Endothelial cell of umbilical vein (primary cell): ENCODE measurements around the gene MAP6.

Experiments used
- CTCF ChIP-seq, 2 donors: IDR thresholded peaks; 1 replicate in 1 of 2; 2 replicates in 1 of 2; pipeline ENCODE4 v1.5.1; 2011; ENCODE audit warnings: low read length in 2 of 2, mild to moderate bottlenecking in 2 of 2, moderate library complexity in 2 of 2, control low read depth in 1 of 2, inconsistent platforms in 1 of 2, low read depth in 1 of 2; ENCODE audit not compliant: insufficient read depth in 1 of 2; ENCODE audit errors: extremely low read depth in 1 of 2
- EZH2 ChIP-seq: IDR thresholded peaks from 2 replicates; pipeline ENCODE4 v1.6.1; 2012; ENCODE audit warnings: borderline replicate concordance, low read depth, mild to moderate bottlenecking, moderate library complexity, low read length, inconsistent platforms; ENCODE audit not compliant: severe bottlenecking
- GATA2 ChIP-seq: IDR thresholded peaks from 2 replicates; pipeline ENCODE4 v1.7.0; 2011; ENCODE audit warnings: low read depth, mild to moderate bottlenecking, moderate library complexity, mixed read lengths, low read length; ENCODE audit not compliant: insufficient read length, insufficient read depth
- JUN ChIP-seq: IDR thresholded peaks from 2 replicates; pipeline ENCODE4 v1.6.1; 2011; ENCODE audit warnings: borderline replicate concordance, low read depth; ENCODE audit not compliant: insufficient read length, insufficient read depth
- MAX ChIP-seq: IDR thresholded peaks from 2 replicates; pipeline ENCODE4 v1.6.1; 2011; ENCODE audit not compliant: insufficient read depth, insufficient read length
- MYC ChIP-seq: IDR thresholded peaks from one replicate; pipeline ENCODE4 v1.6.1; 2011; ENCODE audit warnings: mild to moderate bottlenecking, low read depth, low read length
- POLR2A ChIP-seq: IDR thresholded peaks from 2 replicates; pipeline ENCODE4 v1.6.1; 2012; ENCODE audit warnings: low read depth, mild to moderate bottlenecking, control low read depth, low read length
- POLR2AphosphoS5 ChIP-seq: IDR thresholded peaks from 2 replicates; pipeline ENCODE4 v1.6.1; 2012; ENCODE audit warnings: low read depth, mild to moderate bottlenecking, control low read depth, low read length, moderate library complexity; ENCODE audit not compliant: insufficient read depth

- TF ChIP-seq POLR2AphosphoS5 (no peak), EZH2 (no peak), CTCF (IDR thresholded peaks at IDR 0.05; ENCODE audit: extremely low read depth in 1 of 2, insufficient read depth in 1 of 2, low read depth in 1 of 2, low read length in 2 of 2) (no peak), POLR2A (no peak), MAX (no peak), JUN (no peak), GATA2 (no peak), MYC (no peak)
These were observed 37.6 kb downstream of the MAP6 start for GRCh38 chr11:75631086-75631730.
